Osteoblast (primary cell): ENCODE data around the gene RASA4B. TPM values are rescaled to one million over a fixed set of nuclear protein-coding genes. Genes with fewer than 3 reads are reported as not detected.
"Not testable (repeated sequence)": the region's sequence is repeated elsewhere in the genome, so short reads cannot be mapped to it uniquely, and the experiment has no call there.

Source experiments
- DNase-seq: peaks from one replicate; pipeline ENCODE4 v3.0.0; 2011; ENCODE audit warnings: low spot score, mixed read lengths; ENCODE audit not compliant: insufficient read length; ENCODE audit errors: missing footprints
- H2AFZ ChIP-seq: 2 replicates; pipeline ENCODE4 v1.6.0; 2011; ENCODE audit warnings: mild to moderate bottlenecking, low read length
- H3K27ac ChIP-seq: 2 replicates; pipeline ENCODE4 v1.5.1; 2011; ENCODE audit warnings: mild to moderate bottlenecking, low read depth, low read length, moderate library complexity
- H3K27me3 ChIP-seq: 2 replicates; pipeline ENCODE4 v1.6.0; 2012; ENCODE audit warnings: mild to moderate bottlenecking, control low read depth, inconsistent platforms, low read length, moderate library complexity; ENCODE audit not compliant: insufficient read depth
- H3K36me3 ChIP-seq: 2 replicates; pipeline ENCODE4 v1.5.1; 2011; ENCODE audit warnings: mild to moderate bottlenecking, low read length, control low read depth, moderate library complexity; ENCODE audit not compliant: insufficient read depth
- H3K4me1 ChIP-seq: 2 replicates; pipeline ENCODE4 v1.5.1; 2011; ENCODE audit warnings: mild to moderate bottlenecking, low read length, control low read depth, moderate library complexity; ENCODE audit not compliant: insufficient read depth
- H3K4me2 ChIP-seq: 2 replicates; pipeline ENCODE4 v1.6.0; 2011; ENCODE audit warnings: mild to moderate bottlenecking, low read length; ENCODE audit not compliant: insufficient read depth
- H3K4me3 ChIP-seq: fragments of 200-600 bp; sonication (generic); 3 replicates; pipeline ENCODE4 v1.5.1; 2012; ENCODE audit warnings: mild to moderate bottlenecking, low read length, inconsistent platforms; ENCODE audit not compliant: insufficient read depth
- H3K79me2 ChIP-seq: 2 replicates; pipeline ENCODE4 v1.6.0; 2012; ENCODE audit warnings: mild to moderate bottlenecking, low read length, control low read depth, inconsistent platforms; ENCODE audit not compliant: insufficient read depth
- H3K9me3 ChIP-seq: 2 replicates; pipeline ENCODE4 v1.5.1; 2011; ENCODE audit warnings: low read depth, low read length, control low read depth
- H4K20me1 ChIP-seq: 2 replicates; pipeline ENCODE4 v1.6.0; 2012; ENCODE audit warnings: mild to moderate bottlenecking, low read length, control low read depth; ENCODE audit not compliant: insufficient read depth
- total RNA-seq: library from RNA; depleted of rRNA; stranded (reverse); fragments of >200 nt; gene quantifications from 2 replicates; pipeline ENCODE4 v1.2.3, GENCODE V29; 2012

RASA4B gene
- total RNA-seq, 1 donor: 3.3 TPM

DNA sequence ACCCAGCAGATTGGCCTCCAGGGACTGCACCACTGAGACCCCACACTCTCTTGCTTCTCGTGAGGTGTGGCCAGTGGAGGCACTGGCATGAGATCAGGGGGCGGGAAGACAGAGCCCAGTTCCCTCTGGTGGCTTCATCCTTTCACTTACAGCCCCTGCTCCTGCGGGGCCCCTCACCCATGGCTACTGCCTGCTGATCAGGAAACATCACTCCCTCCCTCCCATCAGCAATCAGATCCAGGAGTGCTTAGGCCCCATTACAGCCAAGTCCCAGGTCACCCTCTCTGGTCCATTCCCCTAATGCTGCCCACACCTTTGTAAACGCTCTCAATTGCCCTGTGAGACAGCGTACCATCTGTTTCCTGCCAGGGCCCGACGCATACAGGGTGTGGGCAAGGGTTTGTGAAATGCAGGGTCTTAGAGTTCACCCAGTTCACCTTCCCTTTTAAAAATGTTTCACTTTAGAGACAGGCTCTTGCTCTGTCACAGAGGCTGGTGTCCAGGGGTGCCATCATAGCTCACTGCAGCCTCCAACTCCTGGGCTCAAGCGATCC is 17.6 kb upstream of the RASA4B start:
- H3K4me1 ChIP-seq, H3K27me3 ChIP-seq, H3K79me2 ChIP-seq, H4K20me1 ChIP-seq, H2AFZ ChIP-seq, H3K4me2 ChIP-seq, DNase-seq, H3K36me3 ChIP-seq, H3K9me3 ChIP-seq, H3K4me3 ChIP-seq, H3K27ac ChIP-seq: not testable (repeated sequence)

DNA sequence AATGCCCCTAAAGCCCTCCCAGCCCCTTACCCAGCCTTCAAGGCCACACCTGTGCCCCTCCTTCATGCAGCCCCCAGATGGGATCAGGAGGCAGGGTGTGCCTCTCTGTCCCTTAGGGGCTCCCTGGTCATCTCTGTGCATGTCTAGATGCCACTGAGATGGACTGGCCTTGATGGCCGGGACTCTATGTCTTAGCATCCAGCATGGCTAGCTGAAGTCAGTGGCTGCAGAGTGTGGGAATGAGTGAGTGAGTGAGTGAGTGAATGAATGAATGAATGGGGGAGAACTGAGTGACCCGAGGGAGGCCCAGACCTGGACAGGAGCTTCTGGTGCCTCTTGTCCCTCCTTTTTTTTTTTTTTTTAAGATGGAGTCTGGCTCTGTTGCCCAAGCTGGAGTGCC is 14.6 kb upstream of the RASA4B start:
- H4K20me1 ChIP-seq, DNase-seq, H3K27ac ChIP-seq, H2AFZ ChIP-seq, H3K4me2 ChIP-seq, H3K27me3 ChIP-seq, H3K36me3 ChIP-seq, H3K4me1 ChIP-seq, H3K4me3 ChIP-seq, H3K79me2 ChIP-seq, H3K9me3 ChIP-seq: not testable (repeated sequence)

- H3K27ac ChIP-seq, H3K36me3 ChIP-seq, H3K4me3 ChIP-seq: not testable (repeated sequence)
Measured at GRCh38 chr7:102531583-102531982, 14.0 kb upstream of the RASA4B start.

DNA sequence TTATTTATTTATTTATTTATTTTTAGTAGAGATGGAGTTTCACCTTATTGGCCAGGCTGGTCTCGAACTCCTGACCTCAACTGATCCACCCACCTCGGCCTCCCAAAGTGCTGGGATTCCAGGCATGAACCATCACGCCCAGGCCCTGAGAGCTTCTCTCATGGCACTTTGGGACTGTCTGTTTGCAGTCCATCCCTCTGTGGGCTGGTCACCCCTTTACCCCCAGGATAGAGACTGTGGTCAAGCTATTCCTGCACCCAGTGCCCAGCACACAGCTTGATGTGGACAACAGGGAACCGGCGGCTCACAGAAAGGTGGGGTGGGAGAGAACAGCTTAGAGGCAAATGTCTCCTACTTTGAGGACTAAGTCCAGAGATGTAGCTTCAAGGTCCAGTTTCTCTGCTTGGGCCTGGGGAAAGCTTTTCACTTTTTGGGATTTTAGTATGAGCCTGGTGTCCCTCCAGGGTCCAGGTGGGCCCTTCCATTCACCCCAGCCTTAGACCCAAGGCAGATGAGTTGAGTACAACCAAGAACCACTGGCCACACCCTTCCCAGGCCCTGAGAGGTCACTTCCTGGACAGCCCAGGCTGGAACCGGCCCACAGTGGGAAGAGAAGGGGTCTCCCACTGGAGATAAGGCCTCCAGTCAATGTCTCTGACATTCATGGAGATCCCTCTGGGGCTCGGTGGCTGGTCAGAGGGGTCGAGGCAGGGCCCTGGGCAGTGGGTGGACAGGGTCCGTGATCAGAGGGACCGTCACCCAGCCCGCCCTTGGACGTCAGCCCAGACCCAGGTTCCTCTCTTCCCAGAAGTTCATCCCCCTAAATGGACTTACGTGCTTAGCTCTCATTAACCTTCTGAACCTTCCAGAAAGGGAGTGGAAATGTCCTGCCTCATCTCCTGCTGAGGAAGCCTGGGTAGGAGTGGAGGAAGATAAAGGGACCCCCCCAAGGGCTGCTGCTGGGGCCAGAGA is 10.5 kb upstream of the RASA4B start:
- H3K4me2 ChIP-seq, H2AFZ ChIP-seq, H3K36me3 ChIP-seq, H3K27ac ChIP-seq, H3K9me3 ChIP-seq, H4K20me1 ChIP-seq, H3K27me3 ChIP-seq, H3K4me1 ChIP-seq, H3K79me2 ChIP-seq, H3K4me3 ChIP-seq, DNase-seq: not testable (repeated sequence)

More at GRCh38 chr7:102531583-102531982, 14.0 kb upstream of the RASA4B start:
- not testable (repeated sequence) for H4K20me1 ChIP-seq, H3K4me2 ChIP-seq, H3K27me3 ChIP-seq, H3K4me1 ChIP-seq, H2AFZ ChIP-seq, H3K79me2 ChIP-seq, H3K9me3 ChIP-seq, DNase-seq

DNA sequence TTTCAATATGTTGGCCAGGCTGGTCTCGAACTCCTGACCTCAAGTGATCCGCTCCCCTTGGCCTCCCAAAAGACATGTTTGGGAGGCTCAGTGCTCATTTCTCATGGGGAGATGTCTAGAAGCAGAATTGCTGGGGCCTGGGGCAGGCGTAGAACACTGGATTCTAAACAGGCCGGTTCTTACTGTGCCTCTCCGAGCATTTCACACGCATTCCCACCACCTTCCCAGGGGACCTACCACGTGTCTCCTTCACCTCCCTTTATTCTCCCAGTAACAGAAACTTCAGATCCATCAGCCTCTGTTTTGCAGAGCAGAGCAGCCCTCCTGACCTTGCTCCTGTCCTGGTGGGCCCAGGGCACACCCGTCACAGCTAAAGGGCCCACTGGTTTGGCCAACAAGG is 9.6 kb upstream of the RASA4B start:
- H2AFZ ChIP-seq, DNase-seq, H3K4me1 ChIP-seq, H3K79me2 ChIP-seq, H3K27ac ChIP-seq, H3K36me3 ChIP-seq, H3K4me2 ChIP-seq, H3K9me3 ChIP-seq, H3K4me3 ChIP-seq, H3K27me3 ChIP-seq, H4K20me1 ChIP-seq: not testable (repeated sequence)

DNA sequence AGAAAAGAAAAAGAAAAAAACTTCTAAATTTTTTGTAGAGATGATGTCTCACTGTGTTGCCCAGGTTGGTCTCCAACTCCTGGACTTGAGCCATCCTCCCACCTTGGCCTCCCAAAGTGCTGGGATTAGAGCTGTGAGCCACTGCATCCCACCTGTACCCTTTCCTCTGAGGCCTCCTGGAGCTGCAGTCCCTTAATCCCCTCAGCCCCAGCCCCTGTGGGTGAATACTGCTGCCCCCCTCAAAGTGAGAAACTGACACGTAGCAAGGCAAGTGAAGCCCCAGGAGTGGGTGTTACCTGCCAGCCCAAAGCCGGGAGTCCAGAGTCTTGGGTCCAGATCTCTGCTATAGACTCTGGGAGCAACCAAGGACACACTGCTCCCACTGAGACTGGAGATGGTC is 7.2 kb upstream of the RASA4B start:
- H3K4me2 ChIP-seq, H3K79me2 ChIP-seq, DNase-seq, H4K20me1 ChIP-seq, H3K4me3 ChIP-seq, H3K9me3 ChIP-seq, H3K27ac ChIP-seq, H3K27me3 ChIP-seq, H2AFZ ChIP-seq, H3K36me3 ChIP-seq, H3K4me1 ChIP-seq: not testable (repeated sequence)

GRCh38 chr7:102520797-102521196 is 3.2 kb upstream of the RASA4B start:
- not testable (repeated sequence) for DNase-seq, H3K9me3 ChIP-seq, H3K27me3 ChIP-seq, H3K4me2 ChIP-seq, H4K20me1 ChIP-seq, H3K4me3 ChIP-seq, H3K36me3 ChIP-seq, H2AFZ ChIP-seq, H3K27ac ChIP-seq, H3K4me1 ChIP-seq, H3K79me2 ChIP-seq

DNA sequence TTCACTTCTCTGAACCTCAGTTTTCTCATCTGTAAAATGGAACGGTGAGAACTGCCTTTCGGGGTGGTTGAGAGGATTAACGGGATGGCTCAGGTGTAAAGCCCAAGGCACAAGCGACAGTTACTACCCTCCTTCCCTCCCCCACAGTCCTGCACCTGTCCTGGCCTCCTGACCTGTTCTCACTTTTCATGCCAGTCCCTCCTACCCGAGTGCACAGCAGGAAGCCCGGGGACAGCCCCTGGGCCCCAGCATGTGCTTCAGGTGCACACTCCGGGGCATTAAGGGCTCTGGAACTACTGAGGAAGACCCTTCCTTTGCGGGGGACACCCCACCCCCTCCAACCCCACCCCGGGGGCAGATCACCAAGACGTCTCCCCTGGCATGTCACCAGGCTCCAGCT is 626 bp downstream of the RASA4B start:
- not testable (repeated sequence) for H3K79me2 ChIP-seq, H3K27ac ChIP-seq, DNase-seq, H3K4me3 ChIP-seq, H3K27me3 ChIP-seq, H3K4me2 ChIP-seq, H3K9me3 ChIP-seq, H3K36me3 ChIP-seq, H2AFZ ChIP-seq, H3K4me1 ChIP-seq, H4K20me1 ChIP-seq

DNA sequence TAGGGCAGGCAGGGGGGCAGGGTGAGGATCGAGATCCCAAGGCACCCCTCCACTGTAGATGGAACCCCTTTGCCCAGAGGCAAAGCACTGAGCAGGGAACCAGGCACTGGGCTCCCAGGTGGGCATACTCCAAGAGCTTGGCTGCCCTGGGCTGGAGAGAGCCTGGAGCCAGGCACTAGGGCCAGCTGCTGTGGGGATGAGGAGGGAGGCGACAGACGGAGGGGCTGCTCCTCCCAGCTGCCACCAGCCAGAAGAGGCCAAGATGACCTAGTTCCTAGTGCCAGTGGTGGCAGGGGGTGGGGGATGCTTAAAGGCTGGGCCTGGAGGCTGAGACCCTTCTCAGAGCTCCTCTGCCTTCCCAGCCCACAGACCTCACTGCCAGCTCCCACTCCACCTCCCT is 1.7 kb downstream of the RASA4B start:
- not testable (repeated sequence) for H3K4me1 ChIP-seq, H3K4me3 ChIP-seq, H3K36me3 ChIP-seq, H3K9me3 ChIP-seq, DNase-seq, H3K27me3 ChIP-seq, H2AFZ ChIP-seq, H3K79me2 ChIP-seq, H3K27ac ChIP-seq, H4K20me1 ChIP-seq, H3K4me2 ChIP-seq
